T1000 (cell line): Measurements from ENCODE around the gene KCNJ18.
"Not testable (repeated sequence)": the region's sequence is repeated elsewhere in the genome, so short reads cannot be mapped to it uniquely, and the experiment has no call there.

ENCODE experiments used
- DNase-seq: peaks from one replicate; lab custom pipeline; 2025; ENCODE audit warnings: mixed read lengths; lab: John Stamatoyannopoulos, UW

The KCNJ18 gene

GRCh38 chr17:21724216-21725006 lies 32.1 kb downstream of the KCNJ18 start:
- not testable (repeated sequence) for DNase-seq

- not testable (repeated sequence) for DNase-seq
These were observed 38.8 kb downstream of the KCNJ18 start for GRCh38 chr17:21731076-21731475.

GRCh38 chr17:21733931-21734330 lies 41.6 kb downstream of the KCNJ18 start:
- not testable (repeated sequence) for DNase-seq

- not testable (repeated sequence) for DNase-seq
These were observed 43.5 kb downstream of the KCNJ18 start for GRCh38 chr17:21735814-21736213.

- not testable (repeated sequence) for DNase-seq
These were observed 44.8 kb downstream of the KCNJ18 start for GRCh38 chr17:21737015-21737580.

- not testable (repeated sequence) for DNase-seq
These were observed 45.9 kb downstream of the KCNJ18 start for GRCh38 chr17:21738241-21738640.

- DNase-seq: not testable (repeated sequence)
These were observed 46.7 kb downstream of the KCNJ18 start for GRCh38 chr17:21738877-21739474.

- DNase-seq: not testable (repeated sequence)
These were observed 47.2 kb downstream of the KCNJ18 start for GRCh38 chr17:21739485-21739884.

GRCh38 chr17:21740836-21741235 lies 48.5 kb downstream of the KCNJ18 start:
- DNase-seq: not testable (repeated sequence)

GRCh38 chr17:21741520-21741919 lies 49.2 kb downstream of the KCNJ18 start:
- DNase-seq: not testable (repeated sequence)

GRCh38 chr17:21742326-21742725 lies 50.0 kb downstream of the KCNJ18 start:
- no peak for DNase-seq

- not testable (repeated sequence) for DNase-seq
These were observed 51.8 kb downstream of the KCNJ18 start for GRCh38 chr17:21744151-21744550.

GRCh38 chr17:21744621-21745020 lies 52.3 kb downstream of the KCNJ18 start:
- not testable (repeated sequence) for DNase-seq

GRCh38 chr17:21745385-21746054 lies 53.2 kb downstream of the KCNJ18 start:
- DNase-seq: not testable (repeated sequence)

- DNase-seq: not testable (repeated sequence)
These were observed 54.1 kb downstream of the KCNJ18 start for GRCh38 chr17:21746415-21746814.

- DNase-seq: not testable (repeated sequence)
These were observed 55.0 kb downstream of the KCNJ18 start for GRCh38 chr17:21747195-21747915.

GRCh38 chr17:21748686-21749085 lies 56.4 kb downstream of the KCNJ18 start:
- not testable (repeated sequence) for DNase-seq

- DNase-seq: not testable (repeated sequence)
These were observed 57.6 kb downstream of the KCNJ18 start for GRCh38 chr17:21749696-21750531.

GRCh38 chr17:21751111-21751510 lies 58.8 kb downstream of the KCNJ18 start:
- DNase-seq: not testable (repeated sequence)
